ENCODE measurements around the gene LARGE1. TPM values are rescaled to one million over a fixed set of nuclear protein-coding genes. Genes with fewer than 3 reads are reported as not detected.

The LARGE1 gene

Small RNA genes lying within 50 kb of the gene (small RNA-seq; reads per million reads assigned to genes)
- gene MIR4764 (not detected), gene SNORA50B (not detected)
